Measurements from ENCODE around the gene EYS.

Gene EYS

GRCh38 chr6:63926258-63926780 is 1780.7 kb downstream of the EYS start:
- no peaks in the 10 kb centered on the region for H3K4me1 ChIP-seq (ENCODE audit: control insufficient read depth, low read length)
- H3K27me3 ChIP-seq (ENCODE audit: control insufficient read depth, low read length), result no peaks in the 10 kb centered on the region
- no peak overlapping the region for H3K4me2 ChIP-seq (ENCODE audit: low read length)
- no peaks in the 10 kb centered on the region for H4K20me1 ChIP-seq (ENCODE audit: control insufficient read depth, insufficient read depth, low read depth, low read length)
- no peak overlapping the region for H3K27ac ChIP-seq (ENCODE audit: low read depth, low read length)
- TF ChIP-seq EZH2phosphoT487 (IDR thresholded peaks at IDR 0.05; ENCODE audit: borderline replicate concordance, low read length), result no peak
- TF ChIP-seq, protein P1, sequence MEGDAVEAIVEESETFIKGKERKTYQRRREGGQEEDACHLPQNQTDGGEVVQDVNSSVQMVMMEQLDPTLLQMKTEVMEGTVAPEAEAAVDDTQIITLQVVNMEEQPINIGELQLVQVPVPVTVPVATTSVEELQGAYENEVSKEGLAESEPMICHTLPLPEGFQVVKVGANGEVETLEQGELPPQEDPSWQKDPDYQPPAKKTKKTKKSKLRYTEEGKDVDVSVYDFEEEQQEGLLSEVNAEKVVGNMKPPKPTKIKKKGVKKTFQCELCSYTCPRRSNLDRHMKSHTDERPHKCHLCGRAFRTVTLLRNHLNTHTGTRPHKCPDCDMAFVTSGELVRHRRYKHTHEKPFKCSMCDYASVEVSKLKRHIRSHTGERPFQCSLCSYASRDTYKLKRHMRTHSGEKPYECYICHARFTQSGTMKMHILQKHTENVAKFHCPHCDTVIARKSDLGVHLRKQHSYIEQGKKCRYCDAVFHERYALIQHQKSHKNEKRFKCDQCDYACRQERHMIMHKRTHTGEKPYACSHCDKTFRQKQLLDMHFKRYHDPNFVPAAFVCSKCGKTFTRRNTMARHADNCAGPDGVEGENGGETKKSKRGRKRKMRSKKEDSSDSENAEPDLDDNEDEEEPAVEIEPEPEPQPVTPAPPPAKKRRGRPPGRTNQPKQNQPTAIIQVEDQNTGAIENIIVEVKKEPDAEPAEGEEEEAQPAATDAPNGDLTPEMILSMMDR (IDR thresholded peaks at IDR 0.05; ENCODE audit: low read depth, low read length, poor library complexity, severe bottlenecking), result no peak
- H3K79me2 ChIP-seq (ENCODE audit: control insufficient read depth, low read length), result no peaks in the 10 kb centered on the region
- no peaks in the 10 kb centered on the region for H3K9me2 ChIP-seq (replicated peaks; ENCODE audit: control insufficient read depth, low read length)
- H3K9me3 ChIP-seq (ENCODE audit: control insufficient read depth, insufficient read depth, low read length), result no peaks in the 10 kb centered on the region
- H3F3A ChIP-seq (ENCODE audit: control insufficient read depth, insufficient read depth), result no peaks in the 10 kb centered on the region
- no peak overlapping the region for H3K4me3 ChIP-seq (ENCODE audit: low read length)
- H3K36me3 ChIP-seq (ENCODE audit: control insufficient read depth, low read length), result no peaks in the 10 kb centered on the region

DNA sequence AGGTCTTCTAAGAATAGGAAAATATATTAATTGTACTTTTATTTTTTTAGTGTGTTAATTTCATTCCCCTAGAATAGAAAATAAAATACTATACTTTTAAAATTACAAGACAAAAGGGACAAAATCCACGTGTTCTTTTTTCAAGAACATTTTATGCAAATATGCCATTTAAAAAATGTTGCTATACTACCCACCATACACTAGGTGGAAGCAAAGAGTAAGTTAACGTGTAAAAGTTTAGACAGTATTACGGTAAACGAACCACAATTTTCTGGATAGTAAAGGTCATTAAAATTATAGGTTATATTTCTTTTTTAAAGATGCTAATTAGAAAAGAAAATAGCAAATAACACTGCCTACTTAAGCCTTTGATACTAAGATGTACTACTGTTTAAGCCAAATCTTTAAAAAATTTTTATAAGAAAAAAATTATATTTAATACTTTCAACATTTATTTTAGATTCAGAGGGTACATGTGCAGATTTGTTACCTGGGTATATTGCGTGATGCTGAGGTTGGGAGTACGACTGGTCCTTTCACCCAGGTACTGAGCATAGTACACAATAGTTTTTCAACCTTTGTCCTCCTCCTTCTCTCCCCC is 1783.8 kb downstream of the EYS start:
- no peak overlapping the region for H3K4me2 ChIP-seq (ENCODE audit: low read length)
- no peak for TF ChIP-seq EZH2phosphoT487 (IDR thresholded peaks at IDR 0.05; ENCODE audit: borderline replicate concordance, low read length)
- TF ChIP-seq, protein P1 (IDR thresholded peaks at IDR 0.05; ENCODE audit: low read depth, low read length, poor library complexity, severe bottlenecking), result peak; percentile 34
- no peak overlapping the region for H3K4me3 ChIP-seq (ENCODE audit: low read length)
- H3K9me2 ChIP-seq (replicated peaks; ENCODE audit: control insufficient read depth, low read length), result no peaks in the 10 kb centered on the region
- H4K20me1 ChIP-seq (ENCODE audit: control insufficient read depth, insufficient read depth, low read depth, low read length), result no peaks in the 10 kb centered on the region
- H3K27ac ChIP-seq (ENCODE audit: low read depth, low read length), result no peak overlapping the region
- no peaks in the 10 kb centered on the region for H3K79me2 ChIP-seq (ENCODE audit: control insufficient read depth, low read length)
- H3F3A ChIP-seq (ENCODE audit: control insufficient read depth, insufficient read depth), result no peaks in the 10 kb centered on the region
- H3K36me3 ChIP-seq (ENCODE audit: control insufficient read depth, low read length), result no peaks in the 10 kb centered on the region
- no peaks in the 10 kb centered on the region for H3K9me3 ChIP-seq (ENCODE audit: control insufficient read depth, insufficient read depth, low read length)
- no peaks in the 10 kb centered on the region for H3K4me1 ChIP-seq (ENCODE audit: control insufficient read depth, low read length)
- H3K27me3 ChIP-seq (ENCODE audit: control insufficient read depth, low read length), result no peaks in the 10 kb centered on the region

- Histone ChIP-seq H3F3A (ENCODE audit: control insufficient read depth, insufficient read depth) (no peaks in the 10 kb centered on the region), H3K4me2 (ENCODE audit: low read length) (no peak overlapping the region), H3K36me3 (ENCODE audit: control insufficient read depth, low read length) (no peaks in the 10 kb centered on the region), H3K9me3 (ENCODE audit: control insufficient read depth, insufficient read depth, low read length) (no peaks in the 10 kb centered on the region), H3K4me3 (ENCODE audit: low read length) (no peak overlapping the region), H3K9me2 (replicated peaks; ENCODE audit: control insufficient read depth, low read length) (no peaks in the 10 kb centered on the region), H3K27ac (ENCODE audit: low read depth, low read length) (no peak overlapping the region), H3K27me3 (ENCODE audit: control insufficient read depth, low read length) (no peaks in the 10 kb centered on the region), H3K4me1 (ENCODE audit: control insufficient read depth, low read length) (no peaks in the 10 kb centered on the region), H4K20me1 (ENCODE audit: control insufficient read depth, insufficient read depth, low read depth, low read length) (no peaks in the 10 kb centered on the region), H3K79me2 (ENCODE audit: control insufficient read depth, low read length) (no peaks in the 10 kb centered on the region)
- TF ChIP-seq, protein P1 (IDR thresholded peaks at IDR 0.05; ENCODE audit: low read depth, low read length, poor library complexity, severe bottlenecking), result no peak
- TF ChIP-seq EZH2phosphoT487 (IDR thresholded peaks at IDR 0.05; ENCODE audit: borderline replicate concordance, low read length), result no peak
These were observed 1787.4 kb downstream of the EYS start for GRCh38 chr6:63919556-63920110.
